ENCODE results near the gene DAND5. TPM values are rescaled to one million over a fixed set of nuclear protein-coding genes. Genes with fewer than 3 reads are reported as not detected.
"Not testable (repeated sequence)": the region's sequence is repeated elsewhere in the genome, so short reads cannot be mapped to it uniquely, and the experiment has no call there.

DAND5 gene
- polyA plus RNA-seq, 2 of the 4 experiments (the other 2 are of a cell fraction) = 0.12 to 0.21 TPM

- 90% methylated on average over 11 of the region's 16 CpGs for WGBS (ENCODE audit: missing lambda C conversion rate)
- H3K27ac ChIP-seq = no peak overlapping the region
- POLR2A ChIA-PET = no interaction called here
Observed at GRCh38 chr19:12949363-12950283, 19.8 kb upstream of the DAND5 start.

GRCh38 chr19:12952050-12952449, 17.3 kb upstream of the DAND5 start:
- POLR2A ChIA-PET; H3K4me3 ChIP-seq; H3K27ac ChIP-seq; H3K9me3 ChIP-seq; FAIRE-seq; H3K4me2 ChIP-seq; DNase-seq (ENCODE audit: low read depth in 1 of 2, low spot score in 1 of 2); ATAC-seq: not testable (repeated sequence)
- CTCF ChIA-PET = interaction anchor here (5.7 kb wide), 1 partner anchor 13 kb away, joined by 43 read pairs; no protein-coding TSS in a partner anchor
- peaks cover 31% of the 10 kb centered on the region; the same call in 2 of the 3 replicates for H3K4me1 ChIP-seq
- 88% methylated on average over 6 of the region's 6 CpGs for WGBS (ENCODE audit: missing lambda C conversion rate)

More at GRCh38 chr19:12949363-12950283, 19.8 kb upstream of the DAND5 start:
- no peak for TF ChIP-seq CEBPB (IDR thresholded peaks at IDR 0.05)
- TF ChIP-seq CHD4 (IDR thresholded peaks at IDR 0.05; ENCODE audit: borderline replicate concordance) = no peak
- TF ChIP-seq CTCF (IDR thresholded peaks at IDR 0.05) = no peak
- TF ChIP-seq PBX3 (IDR thresholded peaks at IDR 0.05) = no peak
- no peak for TF ChIP-seq MAZ (IDR thresholded peaks at IDR 0.05; ENCODE audit: borderline replicate concordance, low read depth, low read length)
- TF ChIP-seq EP300 (IDR thresholded peaks at IDR 0.05) = no peak
- no peak for TF ChIP-seq RNF2 (IDR thresholded peaks at IDR 0.05; ENCODE audit: borderline replicate concordance, low read depth)
- Histone ChIP-seq H3K4me3 (no peak overlapping the region), H3K4me1 (peaks cover 21% of the 10 kb centered on the region; the same call in 2 of the 3 replicates), H3K4me2 (no peak overlapping the region), H3K9me3 (no peaks in the 10 kb centered on the region)
- DNase-seq (ENCODE audit: low read depth in 1 of 2, low spot score in 1 of 2) (no peak), FAIRE-seq (no peak), ATAC-seq (no peak)
- CTCF ChIA-PET = interaction anchor here (1.0 to 2.1 kb wide), 3 partner anchors 16 to 144 kb away, joined by 3 to 13 read pairs (median 4); no protein-coding TSS in a partner anchor

- ChIA-PET CTCF (interaction anchor here (2.2 to 5.7 kb wide), 2 partner anchors 12 to 24 kb away, joined by 6 to 43 read pairs; no protein-coding TSS in a partner anchor), POLR2A (interaction anchor here (0.6 kb wide), 1 partner anchor 9 kb away, joined by 3 read pairs; no protein-coding TSS in a partner anchor)
- WGBS (ENCODE audit: missing lambda C conversion rate) = 64% methylated on average over 9 of the region's 12 CpGs
- no peak for DNase-seq (ENCODE audit: low read depth in 1 of 2, low spot score in 1 of 2)
- H3K4me3 ChIP-seq = no peak overlapping the region
- no peak overlapping the region for H3K27ac ChIP-seq
- no peaks in the 10 kb centered on the region for H3K9me3 ChIP-seq
- H3K4me1 ChIP-seq = peaks cover 25% of the 10 kb centered on the region; the same call in 2 of the 3 replicates
- ATAC-seq = no peak
- no peak overlapping the region for H3K4me2 ChIP-seq
- TF ChIP-seq FOSB (CRISPR knock-in tag; IDR thresholded peaks at IDR 0.05) = no peak
- no peak for FAIRE-seq
Observed at GRCh38 chr19:12952488-12953137, 16.8 kb upstream of the DAND5 start.

- Histone ChIP-seq H3K9me3 (no peaks in the 10 kb centered on the region), H3K27ac (peak overlapping the region in 1 of 2 experiments; percentile 24; a peak in 1 of 6 replicates), H3K4me3 (no peak overlapping the region), H3K4me2 (no peak overlapping the region), H3K4me1 (peaks cover 21% of the 10 kb centered on the region; the same call in 2 of the 3 replicates)
- FAIRE-seq (no peak), DNase-seq (ENCODE audit: low read depth in 1 of 2, low spot score in 1 of 2) (no peak), ATAC-seq (no peak)
- POLR2A ChIA-PET = interaction anchor here (0.6 kb wide), 1 partner anchor 8 kb away, joined by 3 read pairs; no protein-coding TSS in a partner anchor
- CTCF ChIA-PET = interaction anchor here (2.2 to 5.7 kb wide), 2 partner anchors 12 to 23 kb away, joined by 6 to 43 read pairs; no protein-coding TSS in a partner anchor
- 79% methylated on average over 8 of the region's 11 CpGs for WGBS (ENCODE audit: missing lambda C conversion rate)
- TF ChIP-seq KDM5A (IDR thresholded peaks at IDR 0.05) (no peak), BCL3 (IDR thresholded peaks at IDR 0.05) (no peak), E2F6 (IDR thresholded peaks at IDR 0.05; ENCODE audit: borderline replicate concordance, low read depth) (no peak), BHLHE40 (IDR thresholded peaks at IDR 0.05; ENCODE audit: low read depth, low read length) (no peak), FOSL2 (IDR thresholded peaks at IDR 0.05) (no peak), FOSL2 (CRISPR knock-in tag; IDR thresholded peaks at IDR 0.05) (no peak), CTCF (IDR thresholded peaks at IDR 0.05) (no peak), MAX (IDR thresholded peaks at IDR 0.05) (no peak), ZNF302 (CRISPR knock-in tag; IDR thresholded peaks at IDR 0.05) (no peak), EHF (CRISPR knock-in tag; IDR thresholded peaks at IDR 0.05) (no peak), HOXB13 (CRISPR knock-in tag; IDR thresholded peaks at IDR 0.05; ENCODE audit: low read depth) (no peak)
Observed at GRCh38 chr19:12953138-12953798, 16.1 kb upstream of the DAND5 start.

All from A549 (cell line).